Naive thymus-derived CD4-positive, alpha-beta T cell (primary cell): Measurements from ENCODE around the gene TCAP. TPM values are rescaled to one million over a fixed set of nuclear protein-coding genes. Genes with fewer than 3 reads are reported as not detected.

Experiments used
- ATAC-seq: fragments of 150-1000 bp; cut with Tn5 transposase; 2 replicates; pipeline ENCODE4 v1.10.0; 2021; ENCODE audit warnings: mild to moderate bottlenecking, moderate library complexity
- CTCF ChIA-PET: fragments of 350-600 bp; sonication (Branson Sonifier 250); formaldehyde crosslinking; loops from one replicate; lab custom pipeline; 2021; ENCODE audit warnings: antibody characterized with exemption; lab: Charles Lee
- POLR2A ChIA-PET: fragments of 350-600 bp; sonication (Branson Sonifier 250); formaldehyde crosslinking; loops from one replicate; lab custom pipeline; 2021; ENCODE audit warnings: antibody characterized with exemption, inconsistent platforms; lab: Charles Lee
- DNase-seq, 9 donors: peaks; one replicate each; pipeline versions ENCODE4 v3.0.0 to v3.0.0-alpha.2; 2020 to 2022; ENCODE audit warnings: mixed read lengths in 1 of 9
- H3K27ac ChIP-seq: one replicate; pipeline ENCODE4 v1.7.0; 2013; ENCODE audit warnings: mild to moderate bottlenecking, low read depth, low read length, moderate library complexity
- H3K27me3 ChIP-seq, 2 donors: one replicate each; pipeline ENCODE4 v1.7.0; 2013; ENCODE audit warnings: low read length in 2 of 2, mild to moderate bottlenecking in 2 of 2, moderate library complexity in 2 of 2; ENCODE audit not compliant: control insufficient read depth in 2 of 2, insufficient read depth in 2 of 2
- H3K36me3 ChIP-seq, 3 experiments: 1 replicate in 2 of 3; 2 replicates in 1 of 3; pipeline ENCODE4 v1.7.0; 2013; ENCODE audit warnings: low read length in 3 of 3, mild to moderate bottlenecking in 3 of 3, moderate library complexity in 1 of 3; ENCODE audit not compliant: insufficient read depth in 3 of 3, control insufficient read depth in 2 of 3
- H3K4me1 ChIP-seq, 2 donors: one replicate each; pipeline ENCODE4 v1.7.0; 2013; ENCODE audit warnings: low read length in 2 of 2, mild to moderate bottlenecking in 2 of 2, moderate library complexity in 1 of 2; ENCODE audit not compliant: control insufficient read depth in 2 of 2, insufficient read depth in 2 of 2
- H3K4me3 ChIP-seq: 2 replicates; pipeline ENCODE4 v1.7.0; 2013; ENCODE audit warnings: mild to moderate bottlenecking, low read length
- H3K9me3 ChIP-seq, 3 experiments: 1 replicate in 2 of 3; 2 replicates in 1 of 3; pipeline ENCODE4 v1.7.0; 2013; ENCODE audit warnings: low read length in 3 of 3; ENCODE audit not compliant: control insufficient read depth in 2 of 3
- H3K27ac Mint-ChIP-seq, 9 donors: one replicate each; pipeline ENCODE4 v1.8.0; 2020 to 2022; ENCODE audit warnings: mixed read lengths in 9 of 9, mild to moderate bottlenecking in 8 of 9, moderate library complexity in 5 of 9, inconsistent platforms in 2 of 9
- H3K27me3 Mint-ChIP-seq, 5 donors: one replicate each; pipeline ENCODE4 v1.8.0; 2021 to 2022; ENCODE audit warnings: mixed read lengths in 5 of 5, mild to moderate bottlenecking in 1 of 5
- H3K36me3 Mint-ChIP-seq, 5 donors: one replicate each; pipeline ENCODE4 v1.8.0; 2020 to 2022; ENCODE audit warnings: mixed read lengths in 5 of 5, mild to moderate bottlenecking in 3 of 5, inconsistent platforms in 1 of 5
- H3K4me1 Mint-ChIP-seq, 7 donors: one replicate each; pipeline ENCODE4 v1.8.0; 2020 to 2022; ENCODE audit warnings: mixed read lengths in 7 of 7, mild to moderate bottlenecking in 3 of 7, inconsistent platforms in 1 of 7
- H3K4me3 Mint-ChIP-seq, 10 donors: one replicate each; pipeline ENCODE4 v1.8.0; 2020 to 2022; ENCODE audit warnings: mild to moderate bottlenecking in 10 of 10, mixed read lengths in 10 of 10, moderate library complexity in 6 of 10, inconsistent platforms in 2 of 10
- H3K9me3 Mint-ChIP-seq, 11 donors: one replicate each; pipeline ENCODE4 v1.8.0; 2020 to 2022; ENCODE audit warnings: mixed read lengths in 11 of 11, mild to moderate bottlenecking in 4 of 11, inconsistent platforms in 1 of 11, moderate library complexity in 1 of 11
- intact Hi-C, 2 donors: fragments of 100-400 bp; cut with micrococcal nuclease; formaldehyde crosslinking; loops; one replicate each; pipeline ENCODE4 v1.15.1; 2023
- polyA plus RNA-seq, 2 donors: library from polyadenylated mRNA; unstranded; fragments of 300-500 nt; fragmentation: Illumina TruSeq; gene quantifications; one replicate each; pipeline ENCODE4 v1.2.3, GENCODE V29; 2021
- total RNA-seq, 6 experiments: library from RNA in 5 of 6; stranded (reverse) in 5 of 6; gene quantifications; 1 replicate in 5 of 6; 2 replicates in 1 of 6; pipeline ENCODE4 v1.2.3 and lab custom pipeline; 2021 to 2026

Gene TCAP, protein sequence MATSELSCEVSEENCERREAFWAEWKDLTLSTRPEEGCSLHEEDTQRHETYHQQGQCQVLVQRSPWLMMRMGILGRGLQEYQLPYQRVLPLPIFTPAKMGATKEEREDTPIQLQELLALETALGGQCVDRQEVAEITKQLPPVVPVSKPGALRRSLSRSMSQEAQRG
- 10 to 100 TPM in 1 of 5 experiments, 1 to 10 TPM in 4; 1.7 to 10.5 (median 4.6) TPM for total RNA-seq
- polyA plus RNA-seq: under 1 TPM in 1 of 2 donors, not detected in 1; 0.12 TPM
- total RNA-seq (lab: John Stamatoyannopoulos, UW): 1.3 reads per million, percentile 2 among the genes with 10 or more reads in this experiment

DNA sequence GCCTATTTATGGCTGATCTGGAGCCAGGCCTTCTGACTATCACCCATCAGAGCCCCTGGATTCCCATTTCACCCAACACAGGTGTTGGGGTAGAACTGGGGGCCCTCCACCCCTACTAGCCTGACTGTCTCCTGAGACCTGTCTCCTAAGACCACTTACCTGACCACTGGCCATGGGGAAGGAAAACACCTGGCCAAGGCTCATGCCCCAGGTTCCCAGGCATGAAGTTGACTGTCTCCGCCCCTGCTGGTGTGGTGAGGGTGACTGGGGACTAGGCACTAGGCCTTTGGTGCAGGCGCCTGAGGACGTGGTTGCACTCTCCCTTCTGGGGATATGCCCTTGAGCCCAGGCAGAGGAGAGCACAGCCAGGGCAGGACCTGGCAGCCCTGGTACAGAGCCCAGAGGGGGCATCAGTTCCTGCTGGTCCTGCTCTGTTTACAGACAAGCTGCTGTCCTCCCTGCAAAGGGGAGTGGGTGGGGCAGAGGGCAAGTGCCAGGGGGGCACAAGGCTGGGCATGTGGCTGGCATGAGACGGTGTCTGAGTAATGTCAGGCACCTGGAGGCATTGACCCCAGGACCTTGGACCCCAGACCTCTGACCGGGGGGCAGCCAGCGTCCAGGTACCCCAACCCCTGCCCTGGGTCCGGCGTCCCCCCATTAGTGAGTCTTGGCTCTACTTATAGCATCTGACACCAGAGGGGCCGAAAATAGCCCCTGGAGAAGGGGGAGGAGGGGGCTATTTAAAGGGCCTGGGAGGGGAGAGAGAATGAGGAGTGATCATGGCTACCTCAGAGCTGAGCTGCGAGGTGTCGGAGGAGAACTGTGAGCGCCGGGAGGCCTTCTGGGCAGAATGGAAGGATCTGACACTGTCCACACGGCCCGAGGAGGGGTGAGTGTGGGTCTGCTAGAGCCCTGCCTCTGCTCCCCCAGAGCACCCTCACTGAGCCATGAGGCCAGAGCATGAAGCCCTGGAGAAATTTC, at the start of gene TCAP:
Gene TCAP, plus strand, starts transcription at position 769 of the 981 bp plus-strand sequence. Its CDS starts 11 bp downstream, at position 780.
- intact Hi-C loops: loop anchor here in 1 of 2 donors (5.0 kb wide), 1 partner anchor 43 kb away; no protein-coding TSS in a partner anchor
- ChIA-PET POLR2A (interaction anchor here (0.5 to 1.9 kb wide), 4 partner anchors 15 to 43 kb away, joined by 3 to 8 read pairs (median 4); partner anchors contain the start of gene PGAP3), CTCF (interaction anchor here (0.7 to 0.9 kb wide), 2 partner anchors 39 to 43 kb away, joined by 3 to 4 read pairs; no protein-coding TSS in a partner anchor)
- no peak for DNase-seq
- no peak within 1 kb of the TSS for H3K4me3 ChIP-seq
- H3K9me3 ChIP-seq: no peaks in the 10 kb centered on the region
- Mint-ChIP-seq H3K4me1 (peaks cover 5 to 23% (median 17%) of the 10 kb centered on the region in 7 donors), H3K36me3 (peaks cover 0 to 14% (median 3%) of the 10 kb centered on the region in 5 donors), H3K9me3 (no peaks in the 10 kb centered on the region), H3K4me3 (peak within 1 kb of the TSS in 4 of 10 donors; percentile 35 to 48 (median 45)), H3K27ac (peak within 1 kb of the TSS in 6 of 9 donors; percentile 18 to 76 (median 62)), H3K27me3 (peaks cover 0 to 39% (median 5%) of the 10 kb centered on the region in 5 donors)
- H3K27ac ChIP-seq: no peak within 1 kb of the TSS
- no peak for ATAC-seq
- peaks cover 0 to 34% (median 3%) of the 10 kb centered on the region in 3 experiments for H3K36me3 ChIP-seq
- peaks cover 4 to 17% of the 10 kb centered on the region in 2 donors for H3K4me1 ChIP-seq
- no peaks in the 10 kb centered on the region for H3K27me3 ChIP-seq

GRCh38 chr17:39615434-39615833, 49.7 kb upstream of the TCAP start:
- no peak for ATAC-seq
- Mint-ChIP-seq H3K4me1 (peaks cover 0 to 14% (median 3%) of the 10 kb centered on the region in 7 donors), H3K27ac (no peak overlapping the region), H3K36me3 (peaks cover 0 to 1% (median 0%) of the 10 kb centered on the region in 5 donors), H3K9me3 (no peaks in the 10 kb centered on the region), H3K4me3 (peak overlapping the region in 2 of 10 donors; percentile 5 to 29), H3K27me3 (peaks cover 0 to 68% (median 7%) of the 10 kb centered on the region in 5 donors)
- POLR2A ChIA-PET: interaction anchor here (1.3 kb wide), 1 partner anchor 9 kb away, joined by 3 read pairs; no protein-coding TSS in a partner anchor
- Histone ChIP-seq H3K27me3 (peaks cover 0 to 4% of the 10 kb centered on the region in 2 donors), H3K9me3 (no peaks in the 10 kb centered on the region), H3K36me3 (no peaks in the 10 kb centered on the region), H3K4me1 (peaks cover 6 to 11% of the 10 kb centered on the region in 2 donors), H3K4me3 (no peak overlapping the region), H3K27ac (no peak overlapping the region)
- intact Hi-C loops: no loop called here
- CTCF ChIA-PET: interaction anchor here (0.7 to 1.0 kb wide), 2 partner anchors 14 to 37 kb away, joined by 3 to 4 read pairs; no protein-coding TSS in a partner anchor
- no peak for DNase-seq

DNA sequence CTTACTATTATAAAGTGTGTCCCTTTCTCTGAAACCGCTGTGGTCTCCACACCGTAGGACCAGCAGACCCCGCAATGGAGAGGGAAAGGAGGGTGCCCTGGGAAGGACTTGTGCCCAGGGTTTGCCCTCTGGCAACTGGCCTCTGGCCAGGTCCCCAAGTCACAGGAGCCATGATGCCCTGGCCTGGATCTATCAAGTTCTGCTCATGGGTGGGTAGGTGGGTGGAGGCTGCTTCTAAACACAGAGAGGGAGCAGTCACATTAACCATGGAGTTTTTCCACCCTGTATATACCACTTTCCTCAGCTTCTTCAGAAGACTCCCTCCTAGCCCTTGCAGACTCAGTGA, 48.1 kb upstream of the TCAP start:
- Mint-ChIP-seq H3K27ac (peak overlapping the region in 1 of 9 donors; percentile 24), H3K4me3 (peak overlapping the region; percentile 39 to 87 (median 72)), H3K9me3 (no peaks in the 10 kb centered on the region), H3K4me1 (peaks cover 4 to 18% (median 7%) of the 10 kb centered on the region in 7 donors), H3K27me3 (peaks cover 0 to 68% (median 7%) of the 10 kb centered on the region in 5 donors), H3K36me3 (peaks cover 0 to 1% (median 0%) of the 10 kb centered on the region in 5 donors)
- ChIA-PET POLR2A (interaction anchor here (0.6 kb wide), 2 partner anchors 166 to 581 kb away, joined by 3 to 6 read pairs; no protein-coding TSS in a partner anchor), CTCF (interaction anchor here (0.6 to 0.9 kb wide), 2 partner anchors 16 to 37 kb away, joined by 3 read pairs; no protein-coding TSS in a partner anchor)
- DNase-seq: no peak
- ATAC-seq: no peak
- H3K27me3 ChIP-seq: peaks cover 0 to 4% of the 10 kb centered on the region in 2 donors
- H3K9me3 ChIP-seq: no peaks in the 10 kb centered on the region
- peaks cover 7 to 13% of the 10 kb centered on the region in 2 donors for H3K4me1 ChIP-seq
- H3K27ac ChIP-seq: no peak overlapping the region
- H3K4me3 ChIP-seq: peak overlapping the region; percentile 48
- intact Hi-C loops: no loop called here
- H3K36me3 ChIP-seq: no peaks in the 10 kb centered on the region

DNA sequence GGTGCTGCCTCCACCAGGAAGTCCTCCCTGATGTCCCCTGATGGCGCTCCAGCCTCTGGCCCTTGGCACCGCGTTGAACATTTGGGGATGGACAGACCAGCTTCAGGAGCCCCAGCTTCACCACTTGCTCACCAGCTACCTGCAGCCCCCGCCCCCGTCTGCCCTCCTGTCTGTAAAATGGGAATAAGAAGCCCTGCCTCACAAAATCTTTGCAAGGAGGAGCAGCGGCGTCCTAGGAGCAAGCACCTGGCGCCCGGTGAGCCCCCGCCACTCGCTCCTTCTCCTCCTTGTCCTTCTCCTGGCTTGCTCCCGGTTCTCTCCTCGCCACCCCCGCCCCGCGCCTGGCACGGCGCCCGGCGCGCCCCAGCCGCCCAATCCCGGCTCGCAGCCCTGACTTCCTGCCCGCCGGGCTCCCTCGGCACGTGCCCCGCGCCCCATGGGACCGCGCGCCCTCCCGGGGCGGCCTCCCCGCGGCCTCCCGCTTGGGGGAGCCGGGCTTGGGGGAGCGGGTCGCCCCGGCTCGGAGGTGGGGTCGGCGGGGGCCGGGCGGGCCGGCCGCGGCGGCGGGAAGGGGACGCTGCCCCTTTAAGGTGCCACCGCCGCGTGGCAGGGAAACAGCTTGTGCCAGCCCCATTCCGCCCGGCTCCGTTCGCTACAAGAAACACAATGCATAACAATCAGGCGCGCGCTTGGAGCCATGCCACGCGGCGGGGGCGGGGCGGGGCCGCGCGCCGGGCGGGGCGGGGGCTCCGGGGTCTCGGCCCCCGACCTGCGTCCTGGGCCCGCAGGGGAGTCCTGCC, 47.5 kb upstream of the TCAP start:
- H3K4me1 ChIP-seq: peaks cover 12 to 16% of the 10 kb centered on the region in 2 donors
- intact Hi-C loops: loop anchor here in 1 of 2 donors (1.0 kb wide), 3 partner anchors 113 to 363 kb away; partner anchors contain the start of genes IKZF3, MIEN1 and PSMD3
- H3K36me3 ChIP-seq: no peaks in the 10 kb centered on the region
- DNase-seq (peak; percentile 44 to 72 (median 64)), ATAC-seq (peak; percentile 59)
- Mint-ChIP-seq H3K27me3 (peaks cover 0 to 68% (median 7%) of the 10 kb centered on the region in 5 donors), H3K36me3 (peaks cover 0 to 1% (median 0%) of the 10 kb centered on the region in 5 donors), H3K9me3 (no peaks in the 10 kb centered on the region), H3K27ac (peak overlapping the region in 5 of 9 donors; percentile 24 to 79 (median 59)), H3K4me1 (peaks cover 5 to 23% (median 11%) of the 10 kb centered on the region in 7 donors), H3K4me3 (peak overlapping the region; percentile 39 to 91 (median 86))
- CTCF ChIA-PET: interaction anchor here (0.9 kb wide), 1 partner anchor 16 kb away, joined by 3 read pairs; no protein-coding TSS in a partner anchor
- H3K27me3 ChIP-seq: peaks cover 0 to 4% of the 10 kb centered on the region in 2 donors
- no peaks in the 10 kb centered on the region for H3K9me3 ChIP-seq
- POLR2A ChIA-PET: interaction anchor here (0.6 to 2.1 kb wide), 5 partner anchors 7 to 581 kb away, joined by 3 to 6 read pairs (median 3); partner anchors contain the start of gene PNMT
- peak overlapping the region; percentile 48 for H3K4me3 ChIP-seq
- peak overlapping the region; percentile 31 for H3K27ac ChIP-seq

GRCh38 chr17:39618246-39618913, 46.8 kb upstream of the TCAP start:
- intact Hi-C loops: loop anchor here in 1 of 2 donors (1.0 kb wide), 3 partner anchors 112 to 362 kb away; partner anchors contain the start of genes IKZF3, MIEN1 and PSMD3
- Mint-ChIP-seq H3K4me3 (peak overlapping the region; percentile 77 to 91 (median 86)), H3K27ac (peak overlapping the region in 6 of 9 donors; percentile 43 to 79 (median 62)), H3K4me1 (peaks cover 5 to 27% (median 15%) of the 10 kb centered on the region in 7 donors), H3K9me3 (no peaks in the 10 kb centered on the region), H3K36me3 (peaks cover 0 to 1% (median 0%) of the 10 kb centered on the region in 5 donors), H3K27me3 (peaks cover 0 to 64% (median 0%) of the 10 kb centered on the region in 5 donors)
- peak overlapping the region; percentile 52 for H3K4me3 ChIP-seq
- peaks cover 12 to 19% of the 10 kb centered on the region in 2 donors for H3K4me1 ChIP-seq
- POLR2A ChIA-PET: interaction anchor here (0.6 to 2.1 kb wide), 4 partner anchors 8 to 308 kb away, joined by 3 to 6 read pairs (median 4); partner anchors contain the start of gene PNMT
- CTCF ChIA-PET: interaction anchor here (8.9 kb wide), 1 partner anchor 17 kb away, joined by 104 read pairs; the partner anchor contains the start of gene STARD3
- no peaks in the 10 kb centered on the region for H3K36me3 ChIP-seq
- H3K27me3 ChIP-seq: peaks cover 0 to 4% of the 10 kb centered on the region in 2 donors
- DNase-seq: no peak
- H3K9me3 ChIP-seq: no peaks in the 10 kb centered on the region
- ATAC-seq: no peak
- peak overlapping the region; percentile 23 for H3K27ac ChIP-seq
